H1 (cell line): ENCODE results near the gene SORBS1. TPM values are rescaled to one million over a fixed set of nuclear protein-coding genes. Genes with fewer than 3 reads are reported as not detected.

Experiments used
- BACH1 ChIP-seq: IDR thresholded peaks from 2 replicates; pipeline ENCODE4 v1.6.1; 2012; ENCODE audit warnings: low read length, improper control_type of control experiment
- CHD7 ChIP-seq: fragments of 300-600 bp; sonication (generic); IDR thresholded peaks from 2 replicates; pipeline ENCODE4 v1.7.1; 2012; ENCODE audit warnings: low read length, moderate library complexity, mild to moderate bottlenecking, inconsistent platforms; ENCODE audit not compliant: insufficient replicate concordance
- GABPA ChIP-seq: IDR thresholded peaks from 2 replicates; pipeline ENCODE4 v1.6.1; 2011; ENCODE audit warnings: mild to moderate bottlenecking, low read length, moderate library complexity, borderline replicate concordance; ENCODE audit not compliant: insufficient read depth
- JUN ChIP-seq: IDR thresholded peaks from 2 replicates; pipeline ENCODE4 v1.6.1; 2011; ENCODE audit warnings: low read depth, mild to moderate bottlenecking, improper control_type of control experiment, low read length
- YY1 ChIP-seq: IDR thresholded peaks from 2 replicates; pipeline ENCODE4 v1.6.1; 2011; ENCODE audit warnings: low read depth, mild to moderate bottlenecking, low read length
- polyA plus RNA-seq, 7 experiments: library from polyadenylated mRNA; depleted of rRNA in 3 of 7; stranded (reverse) in 5 of 7; unstranded in 2 of 7; fragments of >200 nt in 5 of 7; fragments of 200-250 nt in 2 of 7; gene quantifications; 1 replicate in 5 of 7; 2 replicates in 1 of 7; 4 replicates in 1 of 7; pipeline versions ENCODE4 v1.2.1 to v1.2.3, GENCODE V29; 2011 to 2013; ENCODE audit warnings: missing spikeins in 2 of 7, mixed read lengths in 2 of 7
- total RNA-seq: library from RNA; stranded (reverse); fragmentation: NEBNext Ultra II Directional; extraction: Animal tissue kit (Norgen Biotek cat#: 25700); gene quantifications from 2 replicates; pipeline ENCODE4 v1.2.1, GENCODE V29; 2021
- TF ChIP-seq, protein P1 (sequence below), 3 experiments: IDR thresholded peaks; 1 replicate in 2 of 3; 2 replicates in 1 of 3; pipeline versions ENCODE4 v1.5.1 to v1.6.1; 2011; ENCODE audit warnings: low read length in 3 of 3, mild to moderate bottlenecking in 3 of 3, inconsistent platforms in 2 of 3, low read depth in 1 of 3, moderate library complexity in 1 of 3; ENCODE audit not compliant: insufficient read depth in 1 of 3; ENCODE audit errors: control extremely low read depth in 1 of 3
- TF ChIP-seq, protein P2 (sequence below): IDR thresholded peaks from 2 replicates; pipeline ENCODE4 v1.6.1; 2011; ENCODE audit warnings: low read length, improper control_type of control experiment

The SORBS1 gene
- total and polyA plus RNA-seq, 2 of the 8 experiments (the other 6 are each of a cell fraction or from before 2014, with no cell fraction given): 16.0 to 35.0 TPM

DNA sequence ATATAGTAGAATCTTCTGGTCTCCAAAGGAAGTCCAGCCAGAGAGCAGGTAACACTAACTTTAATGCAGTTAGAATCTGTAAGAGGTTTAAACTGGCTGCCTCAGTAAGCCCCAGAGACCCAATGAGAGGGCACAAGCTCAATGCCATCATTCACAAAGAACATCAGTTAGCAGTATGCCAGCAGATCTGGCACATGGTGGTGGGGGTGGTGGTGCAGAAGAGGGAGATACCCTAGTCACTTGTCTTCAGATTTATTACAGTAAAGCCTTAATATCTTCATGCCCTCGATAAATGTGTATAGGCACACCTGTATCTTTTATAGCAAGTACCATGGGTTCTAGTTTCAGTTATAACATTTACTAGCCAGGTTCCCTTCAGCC lies 86.2 kb downstream of the SORBS1 start (continued):
- no peak for TF ChIP-seq CHD7
- no peak for TF ChIP-seq YY1
- TF ChIP-seq, protein P1, sequence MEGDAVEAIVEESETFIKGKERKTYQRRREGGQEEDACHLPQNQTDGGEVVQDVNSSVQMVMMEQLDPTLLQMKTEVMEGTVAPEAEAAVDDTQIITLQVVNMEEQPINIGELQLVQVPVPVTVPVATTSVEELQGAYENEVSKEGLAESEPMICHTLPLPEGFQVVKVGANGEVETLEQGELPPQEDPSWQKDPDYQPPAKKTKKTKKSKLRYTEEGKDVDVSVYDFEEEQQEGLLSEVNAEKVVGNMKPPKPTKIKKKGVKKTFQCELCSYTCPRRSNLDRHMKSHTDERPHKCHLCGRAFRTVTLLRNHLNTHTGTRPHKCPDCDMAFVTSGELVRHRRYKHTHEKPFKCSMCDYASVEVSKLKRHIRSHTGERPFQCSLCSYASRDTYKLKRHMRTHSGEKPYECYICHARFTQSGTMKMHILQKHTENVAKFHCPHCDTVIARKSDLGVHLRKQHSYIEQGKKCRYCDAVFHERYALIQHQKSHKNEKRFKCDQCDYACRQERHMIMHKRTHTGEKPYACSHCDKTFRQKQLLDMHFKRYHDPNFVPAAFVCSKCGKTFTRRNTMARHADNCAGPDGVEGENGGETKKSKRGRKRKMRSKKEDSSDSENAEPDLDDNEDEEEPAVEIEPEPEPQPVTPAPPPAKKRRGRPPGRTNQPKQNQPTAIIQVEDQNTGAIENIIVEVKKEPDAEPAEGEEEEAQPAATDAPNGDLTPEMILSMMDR (IDR thresholded peaks at IDR 0.05; ENCODE audit: control extremely low read depth in 1 of 3, insufficient read depth in 1 of 3, low read depth in 1 of 3, low read length in 3 of 3): no peak
- TF ChIP-seq JUN: no peak
- no peak for TF ChIP-seq GABPA
- no peak for TF ChIP-seq BACH1
- TF ChIP-seq, protein P2, sequence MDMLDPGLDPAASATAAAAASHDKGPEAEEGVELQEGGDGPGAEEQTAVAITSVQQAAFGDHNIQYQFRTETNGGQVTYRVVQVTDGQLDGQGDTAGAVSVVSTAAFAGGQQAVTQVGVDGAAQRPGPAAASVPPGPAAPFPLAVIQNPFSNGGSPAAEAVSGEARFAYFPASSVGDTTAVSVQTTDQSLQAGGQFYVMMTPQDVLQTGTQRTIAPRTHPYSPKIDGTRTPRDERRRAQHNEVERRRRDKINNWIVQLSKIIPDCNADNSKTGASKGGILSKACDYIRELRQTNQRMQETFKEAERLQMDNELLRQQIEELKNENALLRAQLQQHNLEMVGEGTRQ: no peak
